ENCODE data around the gene OR1K1. TPM values are rescaled to one million over a fixed set of nuclear protein-coding genes. Genes with fewer than 3 reads are reported as not detected.

The OR1K1 gene, protein sequence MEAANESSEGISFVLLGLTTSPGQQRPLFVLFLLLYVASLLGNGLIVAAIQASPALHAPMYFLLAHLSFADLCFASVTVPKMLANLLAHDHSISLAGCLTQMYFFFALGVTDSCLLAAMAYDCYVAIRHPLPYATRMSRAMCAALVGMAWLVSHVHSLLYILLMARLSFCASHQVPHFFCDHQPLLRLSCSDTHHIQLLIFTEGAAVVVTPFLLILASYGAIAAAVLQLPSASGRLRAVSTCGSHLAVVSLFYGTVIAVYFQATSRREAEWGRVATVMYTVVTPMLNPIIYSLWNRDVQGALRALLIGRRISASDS
- total RNA-seq: not detected

DNA sequence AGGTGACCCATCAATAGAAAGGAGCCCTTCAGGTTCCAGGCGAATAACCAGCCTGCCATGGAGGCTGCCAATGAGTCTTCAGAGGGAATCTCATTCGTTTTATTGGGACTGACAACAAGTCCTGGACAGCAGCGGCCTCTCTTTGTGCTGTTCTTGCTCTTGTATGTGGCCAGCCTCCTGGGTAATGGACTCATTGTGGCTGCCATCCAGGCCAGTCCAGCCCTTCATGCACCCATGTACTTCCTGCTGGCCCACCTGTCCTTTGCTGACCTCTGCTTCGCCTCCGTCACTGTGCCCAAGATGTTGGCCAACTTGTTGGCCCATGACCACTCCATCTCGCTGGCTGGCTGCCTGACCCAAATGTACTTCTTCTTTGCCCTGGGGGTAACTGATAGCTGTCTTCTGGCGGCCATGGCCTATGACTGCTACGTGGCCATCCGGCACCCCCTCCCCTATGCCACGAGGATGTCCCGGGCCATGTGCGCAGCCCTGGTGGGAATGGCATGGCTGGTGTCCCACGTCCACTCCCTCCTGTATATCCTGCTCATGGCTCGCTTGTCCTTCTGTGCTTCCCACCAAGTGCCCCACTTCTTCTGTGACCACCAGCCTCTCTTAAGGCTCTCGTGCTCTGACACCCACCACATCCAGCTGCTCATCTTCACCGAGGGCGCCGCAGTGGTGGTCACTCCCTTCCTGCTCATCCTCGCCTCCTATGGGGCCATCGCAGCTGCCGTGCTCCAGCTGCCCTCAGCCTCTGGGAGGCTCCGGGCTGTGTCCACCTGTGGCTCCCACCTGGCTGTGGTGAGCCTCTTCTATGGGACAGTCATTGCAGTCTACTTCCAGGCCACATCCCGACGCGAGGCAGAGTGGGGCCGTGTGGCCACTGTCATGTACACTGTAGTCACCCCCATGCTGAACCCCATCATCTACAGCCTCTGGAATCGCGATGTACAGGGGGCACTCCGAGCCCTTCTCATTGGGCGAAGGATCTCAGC is at the start of gene OR1K1:
TSS of gene OR1K1 (plus strand) at position 58 of the 995 bp plus-strand sequence. CDS start at position 58, 0 bp downstream.
- no peaks in the 10 kb centered on the region for H3K4me1 ChIP-seq
- no peak within 1 kb of the TSS for H3K4me3 ChIP-seq
- WGBS, 2 donors (ENCODE audit: low coverage in 1 of 2): 89 to 91% methylated on average over 5 to 30 of the region's 30 CpGs
- TF ChIP-seq POLR2A (IDR thresholded peaks at IDR 0.05) (no peak), POLR2AphosphoS5 (IDR thresholded peaks at IDR 0.05) (no peak), EP300 (IDR thresholded peaks at IDR 0.05; ENCODE audit: low read depth) (no peak)
- TF ChIP-seq, protein P1, sequence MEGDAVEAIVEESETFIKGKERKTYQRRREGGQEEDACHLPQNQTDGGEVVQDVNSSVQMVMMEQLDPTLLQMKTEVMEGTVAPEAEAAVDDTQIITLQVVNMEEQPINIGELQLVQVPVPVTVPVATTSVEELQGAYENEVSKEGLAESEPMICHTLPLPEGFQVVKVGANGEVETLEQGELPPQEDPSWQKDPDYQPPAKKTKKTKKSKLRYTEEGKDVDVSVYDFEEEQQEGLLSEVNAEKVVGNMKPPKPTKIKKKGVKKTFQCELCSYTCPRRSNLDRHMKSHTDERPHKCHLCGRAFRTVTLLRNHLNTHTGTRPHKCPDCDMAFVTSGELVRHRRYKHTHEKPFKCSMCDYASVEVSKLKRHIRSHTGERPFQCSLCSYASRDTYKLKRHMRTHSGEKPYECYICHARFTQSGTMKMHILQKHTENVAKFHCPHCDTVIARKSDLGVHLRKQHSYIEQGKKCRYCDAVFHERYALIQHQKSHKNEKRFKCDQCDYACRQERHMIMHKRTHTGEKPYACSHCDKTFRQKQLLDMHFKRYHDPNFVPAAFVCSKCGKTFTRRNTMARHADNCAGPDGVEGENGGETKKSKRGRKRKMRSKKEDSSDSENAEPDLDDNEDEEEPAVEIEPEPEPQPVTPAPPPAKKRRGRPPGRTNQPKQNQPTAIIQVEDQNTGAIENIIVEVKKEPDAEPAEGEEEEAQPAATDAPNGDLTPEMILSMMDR (IDR thresholded peaks at IDR 0.05): no peak
- no peaks in the 10 kb centered on the region for H3K36me3 ChIP-seq
- intact Hi-C loops (cut with DNase I; ENCODE audit: low total_unique reads) (no loop called here), in situ Hi-C loops (cut with MboI; ENCODE audit: low pct_ligation_motif_present in 1 of 4, low pct_unique_long_range_greater_than_20kb in 1 of 4, low sequenced_read_pairs in 3 of 4) (loop anchor here (25.0 kb wide), 1 partner anchor 688 kb away; no protein-coding TSS in a partner anchor)
- no peaks in the 10 kb centered on the region for H3K27me3 ChIP-seq
- H3K9me3 ChIP-seq: no peaks in the 10 kb centered on the region
- H3K27ac ChIP-seq: no peak within 1 kb of the TSS
- no peak for DNase-seq

DNA sequence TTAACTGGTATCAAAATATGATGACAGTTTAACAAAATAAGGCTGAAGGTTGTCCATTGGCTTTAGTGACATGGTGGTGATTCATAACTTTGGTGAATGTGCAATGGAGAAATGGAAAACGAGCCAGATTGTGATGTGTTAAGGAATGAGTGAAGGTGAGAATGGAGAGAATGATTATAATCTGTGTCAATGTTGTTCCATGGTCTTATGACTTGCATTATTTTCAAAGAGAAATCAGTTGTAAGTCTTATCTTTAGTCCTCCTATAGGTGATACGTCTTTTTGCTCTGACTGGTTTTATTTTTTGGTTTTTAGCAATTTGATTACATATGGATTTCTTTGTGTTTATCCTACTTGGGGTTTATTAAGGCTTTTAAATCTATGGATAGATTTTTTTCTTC is 45.1 kb upstream of the OR1K1 start:
- no peak overlapping the region for H3K4me3 ChIP-seq
- intact Hi-C loops (cut with DNase I; ENCODE audit: low total_unique reads) (loop anchor here (5.0 kb wide), 1 partner anchor 78 kb away; the partner anchor contains the start of gene OR1L3), in situ Hi-C loops (cut with MboI; ENCODE audit: low pct_ligation_motif_present in 1 of 4, low pct_unique_long_range_greater_than_20kb in 1 of 4, low sequenced_read_pairs in 3 of 4) (no loop called here)
- H3K27ac ChIP-seq: no peak overlapping the region
- WGBS, 2 donors (ENCODE audit: low coverage in 1 of 2): 40 to 50% methylated on average over 2 of the region's 2 CpGs
- H3K4me1 ChIP-seq: no peaks in the 10 kb centered on the region
- no peaks in the 10 kb centered on the region for H3K36me3 ChIP-seq
- H3K9me3 ChIP-seq: peaks cover 7 to 8% of the 10 kb centered on the region in 2 donors
- no peak for DNase-seq
- TF ChIP-seq POLR2AphosphoS5 (IDR thresholded peaks at IDR 0.05): no peak
- TF ChIP-seq EP300 (IDR thresholded peaks at IDR 0.05; ENCODE audit: low read depth): no peak
- TF ChIP-seq, protein P1 (IDR thresholded peaks at IDR 0.05): no peak
- no peaks in the 10 kb centered on the region for H3K27me3 ChIP-seq

DNA sequence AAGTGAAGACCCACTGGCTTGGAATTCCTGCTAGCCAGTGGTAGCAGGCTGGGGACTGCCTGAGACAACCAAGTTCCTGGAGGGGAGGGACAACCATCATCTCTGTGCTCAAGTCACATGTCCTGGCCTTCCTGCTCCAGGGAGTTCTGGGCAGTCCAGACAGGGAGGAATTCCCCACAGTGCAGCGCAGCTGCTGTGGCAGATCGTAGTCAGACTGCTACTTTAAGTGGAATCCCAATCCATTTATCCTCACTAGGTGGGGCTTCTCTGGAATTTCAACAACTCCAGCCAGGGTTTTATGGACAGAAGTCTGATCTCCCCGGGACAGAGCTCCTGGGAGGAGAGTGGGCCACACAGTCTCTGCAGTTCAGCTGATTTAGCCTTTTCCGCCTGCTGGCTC is 32.1 kb upstream of the OR1K1 start:
- no peaks in the 10 kb centered on the region for H3K27me3 ChIP-seq
- H3K36me3 ChIP-seq: no peaks in the 10 kb centered on the region
- in situ Hi-C loops (cut with MboI; ENCODE audit: low pct_ligation_motif_present in 1 of 4, low pct_unique_long_range_greater_than_20kb in 1 of 4, low sequenced_read_pairs in 3 of 4) (no loop called here), intact Hi-C loops (cut with DNase I; ENCODE audit: low total_unique reads) (no loop called here)
- peaks cover 0 to 15% of the 10 kb centered on the region in 2 donors for H3K9me3 ChIP-seq
- no peaks in the 10 kb centered on the region for H3K4me1 ChIP-seq
- H3K27ac ChIP-seq: no peak overlapping the region
- 81% methylated on average over 4 of the region's 4 CpGs; no CpG with 5 or more reads in 1 of the 2 donors for WGBS, 2 donors (ENCODE audit: low coverage in 1 of 2)
- no peak for DNase-seq
- no peak overlapping the region for H3K4me3 ChIP-seq
- TF ChIP-seq, protein P1 (IDR thresholded peaks at IDR 0.05): no peak
- no peak for TF ChIP-seq POLR2AphosphoS5 (IDR thresholded peaks at IDR 0.05)
- no peak for TF ChIP-seq EP300 (IDR thresholded peaks at IDR 0.05; ENCODE audit: low read depth)
- no peak for TF ChIP-seq POLR2A (IDR thresholded peaks at IDR 0.05)

DNA sequence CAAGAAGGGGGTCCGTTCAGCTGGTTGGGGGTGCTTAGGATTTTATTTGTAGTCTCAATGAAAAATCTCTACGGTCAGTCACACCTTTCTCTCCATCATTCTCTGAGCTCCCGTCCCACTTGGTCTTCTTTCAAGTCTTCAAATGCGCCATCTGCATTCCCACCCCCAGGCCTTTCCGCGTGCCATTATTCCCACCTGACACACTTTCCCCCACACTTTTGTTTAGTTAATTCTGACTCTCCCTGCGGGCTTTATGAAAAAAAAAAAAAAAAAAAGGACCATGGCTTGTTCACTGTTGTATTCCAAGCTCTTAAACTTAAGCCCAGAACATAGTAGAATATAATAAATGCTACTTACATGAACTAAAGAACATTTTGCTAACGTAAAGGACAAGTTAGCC is 22.9 kb upstream of the OR1K1 start:
- 68 to 80% methylated on average over 4 to 8 of the region's 8 CpGs for WGBS, 2 donors (ENCODE audit: low coverage in 1 of 2)
- Histone ChIP-seq H3K27ac (no peak overlapping the region), H3K36me3 (no peaks in the 10 kb centered on the region), H3K4me3 (no peak overlapping the region), H3K4me1 (no peaks in the 10 kb centered on the region), H3K9me3 (no peaks in the 10 kb centered on the region), H3K27me3 (no peaks in the 10 kb centered on the region)
- intact Hi-C loops (cut with DNase I; ENCODE audit: low total_unique reads): no loop called here
- in situ Hi-C loops (cut with MboI; ENCODE audit: low pct_ligation_motif_present in 1 of 4, low pct_unique_long_range_greater_than_20kb in 1 of 4, low sequenced_read_pairs in 3 of 4): no loop called here
- TF ChIP-seq POLR2AphosphoS5 (IDR thresholded peaks at IDR 0.05): no peak
- TF ChIP-seq, protein P1 (IDR thresholded peaks at IDR 0.05): no peak
- no peak for TF ChIP-seq EP300 (IDR thresholded peaks at IDR 0.05; ENCODE audit: low read depth)
- no peak for TF ChIP-seq POLR2A (IDR thresholded peaks at IDR 0.05)
- no peak for DNase-seq

Measured in transverse colon (tissue), 4 donors.